NT2/D1 (cell line): ENCODE data around the gene OR1B1.

Experiments used
- YY1 ChIP-seq: IDR thresholded peaks from 2 replicates; pipeline ENCODE4 v1.6.1; 2011; ENCODE audit not compliant: insufficient read length, insufficient read depth
- ZNF274 ChIP-seq: IDR thresholded peaks from 2 replicates; pipeline ENCODE4 v1.6.1; 2011; ENCODE audit warnings: mild to moderate bottlenecking, low read depth, low read length

DNA sequence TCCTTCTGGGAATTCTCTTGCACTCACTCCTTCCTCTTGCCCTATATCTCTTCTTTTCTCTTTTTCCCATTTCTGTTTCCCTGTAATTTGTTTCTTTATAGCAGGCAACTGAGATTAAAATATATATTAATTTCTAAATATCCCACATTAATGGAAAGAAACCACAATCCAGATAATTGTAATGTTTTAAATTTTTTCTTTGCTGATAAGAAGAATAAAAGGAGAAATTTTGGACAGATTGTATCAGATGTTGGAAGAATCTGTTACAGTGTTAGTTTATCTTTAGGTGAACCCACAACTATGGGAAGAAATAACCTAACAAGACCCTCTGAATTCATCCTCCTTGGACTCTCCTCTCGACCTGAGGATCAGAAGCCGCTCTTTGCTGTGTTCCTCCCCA lies 4.0 kb upstream of the OR1B1 start, which contains the start of gene OR1L1:
- TF ChIP-seq YY1: no peak
- TF ChIP-seq ZNF274: no peak
